H54 (cell line): ENCODE measurements around the gene PRR9.
"Not testable (repeated sequence)": the region's sequence is repeated elsewhere in the genome, so short reads cannot be mapped to it uniquely, and the experiment has no call there.

Source experiments
- DNase-seq: peaks from one replicate; pipeline ENCODE4 v3.0.0; 2011; ENCODE audit warnings: low spot score, mixed read lengths; ENCODE audit not compliant: insufficient read length
- FAIRE-seq: peaks from 3 replicates; lab custom pipeline; 2011; peaks lifted over from hg19 to GRCh38; lab: Jason Lieb, UNC
- POLR2A ChIP-seq: IDR thresholded peaks from 2 replicates; pipeline ENCODE4 v1.6.1; 2011; ENCODE audit warnings: low read depth, mild to moderate bottlenecking, low read length

Gene PRR9

GRCh38 chr1:153217212-153217611 lies at the start of gene PRR9:
Gene PRR9, plus strand, starts transcription at chr1:153217584. Its CDS starts 561 bp downstream, at chr1:153218145.
- TF ChIP-seq POLR2A, result no peak
- no peak for DNase-seq
- FAIRE-seq, result no peak

- TF ChIP-seq POLR2A, result no peak
- DNase-seq (no peak), FAIRE-seq (no peak)
These were observed 48.7 kb upstream of the PRR9 start for GRCh38 chr1:153168686-153169085.

- DNase-seq (no peak), FAIRE-seq (no peak)
- no peak for TF ChIP-seq POLR2A
These were observed 42.8 kb upstream of the PRR9 start for GRCh38 chr1:153174624-153175023.

GRCh38 chr1:153178922-153179321 lies 38.5 kb upstream of the PRR9 start:
- FAIRE-seq (no peak), DNase-seq (no peak)
- TF ChIP-seq POLR2A, result no peak

GRCh38 chr1:153180556-153180955 lies 36.8 kb upstream of the PRR9 start:
- no peak for TF ChIP-seq POLR2A
- no peak for DNase-seq
- no peak for FAIRE-seq

- FAIRE-seq, result not testable (repeated sequence)
These were observed 29.1 kb upstream of the PRR9 start for GRCh38 chr1:153188301-153188700.

GRCh38 chr1:153190373-153190772 lies 27.0 kb upstream of the PRR9 start:
- FAIRE-seq (no peak), DNase-seq (no peak)
- no peak for TF ChIP-seq POLR2A

More at GRCh38 chr1:153188301-153188700, 29.1 kb upstream of the PRR9 start:
- DNase-seq, result not testable (repeated sequence)

GRCh38 chr1:153192697-153193096 lies 24.7 kb upstream of the PRR9 start:
- FAIRE-seq (no peak), DNase-seq (no peak)
- no peak for TF ChIP-seq POLR2A

GRCh38 chr1:153194331-153195050 lies 22.9 kb upstream of the PRR9 start:
- DNase-seq (no peak), FAIRE-seq (no peak)
- no peak for TF ChIP-seq POLR2A

- no peak for FAIRE-seq
- no peak for DNase-seq
- no peak for TF ChIP-seq POLR2A
These were observed 22.2 kb upstream of the PRR9 start for GRCh38 chr1:153195216-153195615.

- no peak for DNase-seq
- no peak for FAIRE-seq
- no peak for TF ChIP-seq POLR2A
These were observed 15.4 kb upstream of the PRR9 start for GRCh38 chr1:153202006-153202405.

GRCh38 chr1:153203130-153203529 lies 14.3 kb upstream of the PRR9 start, which contains the start of gene LELP1:
Gene LELP1, plus strand, starts transcription at chr1:153203430. Its CDS starts 1,278 bp downstream, at chr1:153204708.
- no peak for FAIRE-seq

GRCh38 chr1:153206631-153207030 lies 10.8 kb upstream of the PRR9 start:
- FAIRE-seq, result no peak
- DNase-seq, result no peak
- TF ChIP-seq POLR2A, result no peak

More at GRCh38 chr1:153203130-153203529, 14.3 kb upstream of the PRR9 start, which contains the start of gene LELP1:
- no peak for DNase-seq
- no peak for TF ChIP-seq POLR2A

- FAIRE-seq (no peak), DNase-seq (no peak)
- no peak for TF ChIP-seq POLR2A
These were observed 7.2 kb upstream of the PRR9 start for GRCh38 chr1:153210206-153210605.

GRCh38 chr1:153212201-153212600 lies 5.2 kb upstream of the PRR9 start:
- no peak for DNase-seq
- no peak for TF ChIP-seq POLR2A
- FAIRE-seq, result no peak
